HG03095 (cell line): ENCODE results near the gene PHF21A.
"Not testable (repeated sequence)": the region's sequence is repeated elsewhere in the genome, so short reads cannot be mapped to it uniquely, and the experiment has no call there.

Experiments
- ATAC-seq: cut with Tn5 transposase; IDR thresholded peaks from one replicate; pipeline ENCODE4 v1.9.1; 2021; ENCODE audit warnings: moderate library complexity; ENCODE audit not compliant: unreplicated experiment

The PHF21A gene

GRCh38 chr11:45906965-45907611, 214.2 kb downstream of the PHF21A start, which contains the start of gene FREY1:
TSS of gene FREY1 (minus strand) at chr11:45907271. CDS start at chr11:45907245, 26 bp downstream.
- no peak for ATAC-seq

DNA sequence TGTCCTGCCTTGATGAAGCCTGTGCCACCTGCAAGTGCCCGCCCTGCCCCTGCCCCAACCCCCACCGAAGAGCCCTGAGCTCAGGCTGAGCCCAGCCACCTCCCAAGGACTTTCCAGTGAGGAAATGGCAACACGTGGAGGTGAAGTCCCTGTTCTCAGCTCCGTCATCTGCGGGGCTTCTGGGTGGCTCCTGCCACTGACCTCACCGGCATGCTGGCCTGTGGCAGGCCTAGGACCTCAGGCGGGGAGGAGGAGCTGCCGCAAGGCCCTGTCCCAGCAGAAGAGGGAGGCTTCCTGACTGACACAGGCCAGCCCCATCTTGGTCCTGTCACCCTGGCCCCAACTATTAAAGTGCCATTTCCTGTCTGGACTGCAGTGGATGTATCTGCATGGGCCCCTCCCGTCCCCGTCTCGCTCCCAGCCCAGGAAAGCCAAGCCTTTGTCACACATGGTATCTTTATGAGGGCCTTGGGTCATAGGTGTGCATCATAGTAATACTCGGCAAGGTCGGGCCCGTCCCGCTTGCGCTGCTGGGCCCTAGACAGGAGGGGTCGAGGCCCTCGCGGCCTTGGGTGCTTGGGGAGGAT, 215.1 kb downstream of the PHF21A start:
- ATAC-seq = no peak

GRCh38 chr11:45905576-45905975, 215.7 kb downstream of the PHF21A start:
- not testable (repeated sequence) for ATAC-seq

DNA sequence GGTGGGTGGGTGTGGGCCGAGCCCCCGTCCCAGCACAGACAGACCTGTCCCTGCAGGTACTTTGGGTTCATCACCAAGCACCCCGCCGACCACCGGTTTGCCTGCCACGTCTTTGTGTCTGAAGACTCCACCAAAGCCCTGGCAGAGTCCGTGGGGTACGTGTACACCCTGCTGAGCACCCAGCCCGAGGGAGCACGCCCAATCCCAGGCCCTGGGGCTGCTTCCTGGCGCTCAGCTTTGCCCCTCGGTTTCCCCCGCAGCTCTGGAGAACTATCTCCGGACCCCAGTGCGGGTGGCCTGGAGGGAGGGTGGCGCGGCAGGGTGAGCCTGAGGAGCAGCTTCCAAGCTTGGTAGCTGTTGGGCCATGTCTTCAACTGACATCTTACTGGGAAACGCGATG, 216.2 kb downstream of the PHF21A start:
- ATAC-seq = no peak

DNA sequence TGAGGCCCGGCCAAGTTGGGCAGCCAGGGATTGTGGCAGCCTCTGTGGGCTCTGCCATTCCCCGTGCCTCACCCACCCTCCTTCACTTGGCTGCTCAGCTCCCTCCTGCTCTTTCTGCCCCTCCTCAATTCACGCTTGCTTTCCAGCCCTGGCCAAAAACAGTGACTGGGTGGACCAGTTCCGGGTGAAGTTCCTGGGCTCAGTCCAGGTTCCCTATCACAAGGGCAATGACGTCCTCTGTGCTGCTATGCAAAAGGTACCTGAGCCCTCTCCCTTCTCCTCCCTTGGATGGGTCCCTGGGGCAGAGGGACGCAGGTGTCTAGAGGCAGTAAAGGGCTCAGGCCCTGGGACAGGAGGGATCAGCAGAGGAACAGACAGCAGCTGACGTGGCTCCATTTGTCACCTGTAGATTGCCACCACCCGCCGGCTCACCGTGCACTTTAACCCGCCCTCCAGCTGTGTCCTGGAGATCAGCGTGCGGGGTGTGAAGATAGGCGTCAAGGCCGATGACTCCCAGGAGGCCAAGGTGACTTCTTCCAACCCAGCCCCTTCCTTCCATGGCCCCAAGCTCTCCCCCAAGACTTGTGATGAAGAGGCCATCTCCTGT, 216.8 kb downstream of the PHF21A start:
- no peak for ATAC-seq

DNA sequence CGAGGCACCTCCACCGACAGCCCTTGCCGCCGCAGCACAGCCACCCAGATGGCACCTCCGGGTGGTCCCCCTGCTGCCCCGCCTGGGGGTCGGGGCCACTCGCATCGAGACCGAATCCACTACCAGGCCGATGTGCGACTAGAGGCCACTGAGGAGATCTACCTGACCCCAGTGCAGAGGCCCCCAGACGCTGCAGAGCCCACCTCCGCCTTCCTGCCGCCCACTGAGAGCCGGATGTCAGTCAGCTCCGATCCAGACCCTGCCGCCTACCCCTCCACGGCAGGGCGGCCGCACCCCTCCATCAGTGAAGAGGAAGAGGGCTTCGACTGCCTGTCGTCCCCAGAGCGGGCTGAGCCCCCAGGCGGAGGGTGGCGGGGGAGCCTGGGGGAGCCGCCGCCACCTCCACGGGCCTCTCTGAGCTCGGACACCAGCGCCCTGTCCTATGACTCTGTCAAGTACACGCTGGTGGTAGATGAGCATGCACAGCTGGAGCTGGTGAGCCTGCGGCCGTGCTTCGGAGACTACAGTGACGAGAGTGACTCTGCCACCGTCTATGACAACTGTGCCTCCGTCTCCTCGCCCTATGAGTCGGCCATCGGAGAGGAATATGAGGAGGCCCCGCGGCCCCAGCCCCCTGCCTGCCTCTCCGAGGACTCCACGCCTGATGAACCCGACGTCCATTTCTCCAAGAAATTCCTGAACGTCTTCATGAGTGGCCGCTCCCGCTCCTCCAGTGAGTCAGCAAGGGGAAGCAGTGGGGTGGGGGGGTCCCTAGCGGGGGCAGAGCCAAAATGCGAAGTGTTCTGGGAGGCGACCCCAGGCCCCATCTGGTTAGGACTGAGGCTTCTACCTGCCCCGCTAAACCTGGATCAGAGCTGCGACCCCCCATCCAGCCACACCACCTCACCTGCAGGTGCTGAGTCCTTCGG, 218.5 kb downstream of the PHF21A start:
- ATAC-seq = no peak

DNA sequence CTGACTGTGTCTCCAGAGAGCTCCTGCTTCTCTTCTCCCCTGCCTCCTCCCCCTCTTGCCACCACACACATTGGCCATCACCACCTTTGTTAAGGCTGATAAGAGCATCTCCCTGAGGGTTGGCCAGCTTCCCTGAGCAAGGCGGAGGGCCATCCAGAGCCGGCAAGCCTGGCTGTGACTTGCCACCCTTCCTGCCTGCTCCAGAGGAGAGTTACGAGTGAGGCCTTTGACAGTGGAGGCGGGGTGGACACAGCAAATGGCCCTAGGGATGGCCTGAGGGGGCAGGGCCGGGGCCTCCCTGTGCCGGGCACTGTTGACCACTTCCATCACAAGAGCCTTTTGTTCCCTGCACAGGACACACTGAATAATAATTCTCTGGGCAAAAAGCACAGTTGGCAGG, 219.6 kb downstream of the PHF21A start:
- no peak for ATAC-seq

DNA sequence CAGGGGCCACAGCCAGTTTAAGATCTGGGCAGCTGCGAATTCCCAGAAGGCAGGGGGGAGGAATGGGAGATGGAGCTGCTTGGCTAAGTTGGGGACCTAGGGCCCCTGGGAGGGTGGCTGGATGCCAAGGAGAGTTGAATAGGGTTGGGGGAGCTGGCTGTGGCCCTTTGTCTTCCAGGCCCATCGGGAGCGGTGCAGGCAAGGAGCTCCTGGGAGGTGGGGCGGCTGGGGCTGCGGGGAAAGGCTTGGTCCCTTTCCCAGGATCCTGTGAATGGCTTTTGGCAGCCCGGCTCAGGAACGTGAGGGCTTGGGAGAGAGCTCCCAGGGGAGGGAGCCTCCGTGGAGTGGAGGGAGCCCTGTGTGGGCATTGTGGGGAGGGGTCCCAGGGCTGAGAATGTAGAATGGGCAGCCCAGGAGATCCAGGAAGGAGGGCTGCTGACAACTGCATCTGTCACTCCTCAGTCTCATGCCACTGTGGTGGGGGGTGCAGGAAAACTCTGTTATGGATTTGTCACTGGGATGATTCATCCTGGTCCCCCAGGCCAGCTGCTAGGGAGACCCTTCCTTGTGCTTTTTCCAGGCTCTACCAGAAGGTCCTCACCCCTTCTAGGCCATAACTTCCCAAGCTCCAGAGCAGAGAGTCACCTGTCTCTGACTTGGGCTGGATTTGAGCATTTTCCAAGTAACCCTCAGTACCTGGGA, 220.2 kb downstream of the PHF21A start:
- no peak for ATAC-seq

DNA sequence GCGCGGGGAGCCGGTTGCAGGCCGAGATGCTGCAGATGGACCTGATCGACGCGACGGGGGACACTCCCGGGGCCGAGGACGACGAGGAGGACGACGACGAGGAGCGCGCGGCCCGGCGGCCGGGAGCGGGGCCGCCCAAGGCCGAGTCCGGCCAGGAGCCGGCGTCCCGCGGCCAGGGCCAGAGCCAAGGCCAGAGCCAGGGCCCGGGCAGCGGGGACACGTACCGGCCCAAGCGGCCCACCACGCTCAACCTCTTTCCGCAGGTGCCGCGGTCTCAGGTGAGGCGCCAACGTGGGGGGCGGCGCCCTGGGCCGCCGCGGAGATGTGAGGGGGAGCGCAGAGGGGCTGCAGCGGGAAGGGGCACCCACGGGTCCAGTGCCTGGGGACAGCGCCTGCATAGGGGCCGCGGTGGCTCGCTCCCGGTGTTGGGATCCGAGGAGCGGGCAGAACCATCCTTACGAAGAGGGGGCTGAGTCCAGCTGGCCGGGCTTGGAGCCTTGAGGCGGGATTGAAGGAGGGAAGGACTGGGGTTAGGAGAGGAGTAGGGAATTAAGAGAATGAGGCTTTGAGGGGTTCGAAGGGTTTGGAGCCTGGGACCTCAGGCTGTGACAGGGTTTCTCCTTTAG, 221.0 kb downstream of the PHF21A start:
- ATAC-seq = not testable (repeated sequence)

DNA sequence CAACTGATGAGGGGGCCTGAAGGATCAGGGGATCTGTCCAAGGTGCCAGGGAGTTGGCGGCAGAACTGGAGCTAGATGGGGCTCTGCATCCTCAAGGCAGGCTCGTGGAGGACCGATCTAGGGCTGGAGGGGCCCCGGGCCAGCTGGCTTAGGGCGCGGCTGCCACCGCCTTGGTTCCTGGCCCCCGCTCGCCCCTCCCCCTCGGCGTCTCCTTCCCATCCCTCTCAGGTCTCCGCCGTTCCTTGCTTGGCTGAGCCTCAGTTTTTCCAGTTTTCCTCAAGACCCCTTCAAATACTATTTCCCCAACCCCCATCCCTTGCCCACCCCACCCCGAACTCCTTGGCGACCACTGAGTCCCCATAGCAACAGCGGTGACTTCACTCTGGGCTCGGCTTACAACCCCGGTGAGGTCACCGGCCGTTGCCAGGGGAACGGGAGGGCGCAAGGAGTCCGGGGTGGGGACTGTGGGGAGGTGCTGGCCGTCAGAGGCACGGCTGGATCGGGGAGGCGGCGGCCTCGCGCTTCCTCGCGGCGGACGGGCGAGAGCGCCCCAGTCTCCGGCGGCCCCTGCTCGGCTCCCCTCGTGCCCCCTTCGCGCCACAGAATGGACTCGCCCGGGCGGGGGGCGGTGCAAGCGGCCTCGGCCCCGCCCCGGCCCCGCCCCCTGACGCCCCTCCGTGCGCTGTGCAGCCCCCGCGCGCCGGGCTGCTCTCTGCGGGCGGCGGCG, 221.6 kb downstream of the PHF21A start:
- ATAC-seq = peak; percentile 66

GRCh38 chr11:45899086-45899447, 222.2 kb downstream of the PHF21A start:
- ATAC-seq = no peak

DNA sequence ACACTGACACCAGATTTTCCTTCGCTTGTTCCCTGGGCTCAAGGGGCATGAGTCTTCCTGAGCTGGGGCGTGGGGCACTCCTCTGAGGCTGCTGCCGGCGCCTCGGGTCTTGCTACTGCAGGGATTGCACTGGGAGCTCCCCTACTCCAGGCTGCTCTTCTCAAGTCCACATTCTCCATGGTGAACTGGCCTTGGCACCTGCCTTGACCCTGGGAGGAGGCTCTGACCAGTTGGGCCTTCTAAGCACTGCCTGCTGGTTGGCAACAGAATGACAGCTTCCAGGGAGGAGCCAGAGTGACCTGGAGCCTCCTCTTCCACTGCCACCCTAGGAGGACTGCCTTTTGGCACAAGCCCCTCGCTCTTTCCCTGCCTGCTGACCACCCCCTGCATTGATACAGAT, 223.7 kb downstream of the PHF21A start:
- ATAC-seq = no peak

DNA sequence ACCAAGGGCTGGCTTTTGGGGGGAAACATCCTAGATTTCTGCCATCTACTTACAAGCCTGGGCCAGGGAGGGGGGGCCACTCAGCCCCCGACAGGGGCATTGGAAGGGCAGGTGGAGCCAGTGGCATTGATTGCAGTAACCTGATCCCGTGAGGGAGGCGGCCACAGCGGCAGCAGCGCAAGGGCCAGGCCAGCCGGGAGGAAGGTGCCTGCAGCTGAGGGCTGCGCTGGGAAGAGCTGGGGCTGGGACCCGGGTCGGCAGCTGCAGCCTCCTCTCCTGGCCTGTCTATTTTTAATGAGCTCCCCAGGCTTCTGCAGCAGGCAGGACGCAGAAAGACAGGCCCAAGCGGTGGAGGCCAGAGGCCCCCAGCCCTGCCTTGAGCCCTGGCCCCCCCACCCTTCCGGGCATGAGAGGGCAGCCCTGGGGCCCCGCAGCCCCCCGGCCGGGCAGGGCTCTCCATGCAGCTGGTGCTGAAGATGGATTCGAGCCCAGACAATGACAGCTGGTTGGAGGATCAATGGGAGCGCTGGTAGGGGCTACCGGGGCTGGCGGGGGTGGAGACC, 224.8 kb downstream of the PHF21A start:
- ATAC-seq = no peak

DNA sequence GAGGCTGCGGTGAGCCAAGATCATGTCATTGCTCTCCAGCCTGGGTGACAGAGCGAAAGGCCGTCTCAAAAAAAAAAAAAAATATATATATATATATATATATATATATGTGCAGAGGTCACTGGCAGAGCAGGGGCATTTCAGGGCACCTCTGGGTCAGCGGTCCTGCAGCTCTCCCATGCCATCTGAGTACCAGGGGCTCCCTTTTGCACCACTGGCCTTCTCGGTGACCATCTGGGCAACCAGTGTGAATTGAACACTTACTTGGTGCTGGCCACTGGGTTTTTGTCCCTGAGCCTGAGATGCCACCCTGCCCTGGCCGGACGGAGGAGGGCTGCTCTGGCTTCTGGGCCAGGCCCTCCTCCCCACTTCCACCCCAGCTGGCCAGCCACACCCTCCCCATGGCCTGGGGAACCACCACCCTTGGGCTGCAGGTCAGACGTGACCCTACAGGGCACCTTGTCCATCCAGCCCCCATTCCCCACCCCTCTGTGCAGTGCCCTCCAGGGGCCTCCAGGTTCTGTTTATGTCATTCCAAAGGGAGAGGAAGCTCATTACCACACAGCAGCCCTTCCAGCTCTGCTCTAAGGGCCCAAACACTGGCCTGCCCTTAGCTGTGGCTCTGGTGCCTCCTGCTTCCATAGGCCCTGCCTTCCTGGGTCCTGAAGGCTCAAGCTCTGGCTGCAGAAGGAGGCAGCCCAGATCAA, 225.5 kb downstream of the PHF21A start:
- no peak for ATAC-seq

DNA sequence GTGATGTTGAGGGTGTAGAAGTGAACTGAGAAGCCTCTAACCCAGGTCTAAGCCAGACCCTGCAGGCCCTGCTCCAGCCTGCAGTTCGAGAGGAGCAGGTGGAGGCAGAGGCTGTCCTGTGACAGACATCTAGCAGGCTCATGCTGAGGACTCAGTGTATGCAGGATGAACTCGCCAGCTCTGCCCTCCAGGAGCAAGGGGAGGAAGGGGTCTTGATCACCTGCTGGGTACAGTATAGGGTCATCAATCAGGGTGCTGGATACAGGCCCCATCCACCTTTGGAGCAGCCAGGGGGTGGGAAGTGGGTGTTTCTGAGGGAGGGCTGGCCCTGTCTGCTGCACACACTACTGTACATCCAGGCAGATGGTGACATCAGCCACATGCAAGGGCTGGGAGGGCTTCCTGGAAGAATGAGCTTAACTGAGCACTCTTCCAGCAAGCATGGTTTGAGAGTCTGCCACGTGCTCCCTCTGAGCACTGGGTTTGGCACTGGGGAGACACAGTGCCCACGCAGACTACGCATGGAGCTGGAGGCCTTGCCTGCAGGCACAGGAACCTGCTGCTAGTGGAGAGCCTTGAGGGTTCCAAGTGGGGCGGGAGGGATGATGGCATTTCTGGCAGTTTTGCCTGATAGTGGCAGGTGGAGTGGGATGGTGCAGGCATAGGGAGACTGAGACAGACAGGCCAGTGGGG, 226.6 kb downstream of the PHF21A start:
- no peak for ATAC-seq

DNA sequence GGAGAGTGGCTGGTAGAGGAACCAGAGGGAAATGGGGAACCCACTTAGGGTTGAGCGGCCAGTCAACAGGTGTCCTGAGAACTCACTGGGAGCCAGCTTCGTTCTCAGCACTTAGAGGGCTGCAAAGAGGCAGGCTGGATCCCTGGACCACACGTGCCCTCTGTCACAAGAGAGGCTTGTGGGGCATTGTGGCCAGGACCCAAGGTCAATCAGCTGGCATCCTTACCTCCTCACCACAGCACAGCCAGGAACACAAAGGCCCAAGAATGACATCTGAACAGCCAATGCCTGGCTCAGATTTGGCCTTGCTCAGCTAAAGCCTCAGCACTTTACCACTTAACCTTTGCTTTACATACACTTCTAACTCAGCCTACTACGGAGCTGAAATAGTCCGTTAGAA, 228.4 kb downstream of the PHF21A start:
- ATAC-seq = no peak

- ATAC-seq = no peak
These were observed 230.2 kb downstream of the PHF21A start for GRCh38 chr11:45890886-45891550.

DNA sequence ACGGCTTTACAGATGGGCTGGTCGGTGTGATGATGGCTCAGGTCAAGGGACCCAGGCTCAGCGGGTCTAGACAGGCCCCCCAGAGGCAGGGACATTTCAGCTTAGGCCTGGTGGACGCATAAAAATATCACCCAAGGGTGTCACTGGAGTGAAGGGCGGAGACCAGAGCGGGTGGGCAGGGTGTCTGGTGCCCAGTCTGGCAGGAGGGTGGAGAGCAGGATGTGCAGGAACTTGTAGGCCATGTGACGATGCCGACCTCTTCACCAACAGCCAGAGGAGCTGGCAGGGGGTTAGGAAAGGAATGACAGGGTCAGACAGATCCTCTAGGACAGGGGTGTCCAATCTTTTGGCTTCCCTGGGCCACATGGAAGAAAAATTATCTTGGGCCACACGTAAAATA, 231.3 kb downstream of the PHF21A start:
- ATAC-seq = no peak
